Fibroblast of the aortic adventitia (primary cell): ENCODE results near the gene HNRNPUL1. TPM values are rescaled to one million over a fixed set of nuclear protein-coding genes. Genes with fewer than 3 reads are reported as not detected.

ENCODE experiments used
- DNase-seq: peaks from one replicate; pipeline ENCODE4 v3.0.0-alpha.2; 2010; ENCODE audit warnings: low read depth
- H3K4me3 ChIP-seq: 2 replicates; pipeline ENCODE4 v1.5.1; 2011; ENCODE audit warnings: low read depth, mild to moderate bottlenecking, control low read depth, low read length, moderate library complexity
- CTCF ChIP-seq: IDR thresholded peaks from 2 replicates; pipeline ENCODE4 v1.5.1; 2011; ENCODE audit warnings: mild to moderate bottlenecking, low read length, control low read depth, inconsistent platforms; ENCODE audit not compliant: insufficient read depth
- total RNA-seq: library from RNA; depleted of rRNA; stranded (reverse); fragments of >200 nt; gene quantifications from 2 replicates; pipeline ENCODE4 v1.2.3, GENCODE V29; 2012; ENCODE audit warnings: low replicate concordance

Gene HNRNPUL1
- total RNA-seq, 1 donor = 108 TPM

- TF ChIP-seq CTCF = peak; percentile 52
- peak overlapping the region; percentile 93 for H3K4me3 ChIP-seq
- DNase-seq = peak; percentile 46
These were observed 88.7 kb downstream of the HNRNPUL1 start for GRCh38 chr19:41352609-41353465.

GRCh38 chr19:41353466-41354342 lies 89.5 kb downstream of the HNRNPUL1 start, which contains the start of gene TGFB1:
TGFB1 (minus strand) TSS chr19:41353922; CDS start chr19:41353044, 878 bp downstream.
- H3K4me3 ChIP-seq = peak within 1 kb of the TSS; percentile 93
- peak; percentile 88 for DNase-seq
- TF ChIP-seq CTCF = peak; percentile 91

GRCh38 chr19:41354343-41354953 lies 90.3 kb downstream of the HNRNPUL1 start:
- TF ChIP-seq CTCF = no peak
- DNase-seq = no peak
- peak overlapping the region; percentile 62 for H3K4me3 ChIP-seq

- no peak for DNase-seq
- no peak for TF ChIP-seq CTCF
- no peak overlapping the region for H3K4me3 ChIP-seq
These were observed 90.9 kb downstream of the HNRNPUL1 start for GRCh38 chr19:41355035-41355434.

GRCh38 chr19:41355802-41356201 lies 91.6 kb downstream of the HNRNPUL1 start:
- no peak overlapping the region for H3K4me3 ChIP-seq
- no peak for DNase-seq
- TF ChIP-seq CTCF = no peak

- H3K4me3 ChIP-seq = no peak overlapping the region
- TF ChIP-seq CTCF = no peak
- no peak for DNase-seq
These were observed 93.0 kb downstream of the HNRNPUL1 start for GRCh38 chr19:41356984-41357739.
